ENCODE results near the gene ZNF32. TPM values are rescaled to one million over a fixed set of nuclear protein-coding genes. Genes with fewer than 3 reads are reported as not detected.

The ZNF32 gene
- total and polyA plus RNA-seq, 2 experiments from 2014 or later, result 15.8 to 26.1 TPM

DNA sequence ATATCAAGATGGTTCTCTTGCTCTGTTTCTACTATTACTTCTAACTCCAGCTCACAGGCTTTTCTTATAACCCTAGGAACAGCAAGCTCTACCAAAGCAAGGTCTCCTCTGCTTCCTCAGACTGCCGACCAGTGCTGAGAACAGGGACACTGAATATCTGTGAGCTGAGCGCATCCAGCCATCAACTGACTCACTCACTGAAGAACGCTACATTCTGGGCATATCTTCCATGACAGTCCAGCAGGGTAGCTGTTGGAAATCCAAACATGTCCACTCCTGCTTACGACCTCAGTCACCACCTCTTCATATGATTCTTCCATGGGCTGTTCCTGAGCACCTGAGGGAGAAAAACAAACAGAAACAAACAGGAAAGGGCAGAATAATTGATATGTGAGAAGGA lies 2.8 kb downstream of the ZNF32 start:
- Mint-ChIP-seq H3K4me3 (no peak overlapping the region), H3K4me1 (peaks cover 3% of the 10 kb centered on the region), H3K9me3 (peaks cover 72% of the 10 kb centered on the region), H3K27me3 (ENCODE audit: insufficient read depth, low read depth, poor library complexity) (peaks cover 32% of the 10 kb centered on the region), H3K27ac (no peak overlapping the region), H3K36me3 (ENCODE audit: low read depth) (peaks cover 66% of the 10 kb centered on the region)
- Histone ChIP-seq H3K4me1 (ENCODE audit: insufficient read depth) (peaks cover 11% of the 10 kb centered on the region; the same call in 1 of the 2 replicates), H3K4me2 (no peak overlapping the region), H3K4me3 (no peak overlapping the region), H3K36me3 (ENCODE audit: insufficient read depth) (peaks cover 39% of the 10 kb centered on the region), H4K20me1 (replicated peaks; ENCODE audit: insufficient read depth) (no peaks in the 10 kb centered on the region), H3K79me2 (replicated peaks; ENCODE audit: insufficient read depth) (no peaks in the 10 kb centered on the region), H3K9me2 (ENCODE audit: insufficient read depth) (peaks cover 12% of the 10 kb centered on the region), H2AFZ (no peak overlapping the region), H3K27me3 (ENCODE audit: insufficient read depth) (peaks cover 23% of the 10 kb centered on the region), H3K27ac (ENCODE audit: low read depth) (no peak overlapping the region), H3F3A (replicated peaks; ENCODE audit: low read depth) (no peaks in the 10 kb centered on the region)
- DNase-seq (ENCODE audit: low spot score) (no peak), ATAC-seq (no peak)
- TF ChIP-seq, protein P1, sequence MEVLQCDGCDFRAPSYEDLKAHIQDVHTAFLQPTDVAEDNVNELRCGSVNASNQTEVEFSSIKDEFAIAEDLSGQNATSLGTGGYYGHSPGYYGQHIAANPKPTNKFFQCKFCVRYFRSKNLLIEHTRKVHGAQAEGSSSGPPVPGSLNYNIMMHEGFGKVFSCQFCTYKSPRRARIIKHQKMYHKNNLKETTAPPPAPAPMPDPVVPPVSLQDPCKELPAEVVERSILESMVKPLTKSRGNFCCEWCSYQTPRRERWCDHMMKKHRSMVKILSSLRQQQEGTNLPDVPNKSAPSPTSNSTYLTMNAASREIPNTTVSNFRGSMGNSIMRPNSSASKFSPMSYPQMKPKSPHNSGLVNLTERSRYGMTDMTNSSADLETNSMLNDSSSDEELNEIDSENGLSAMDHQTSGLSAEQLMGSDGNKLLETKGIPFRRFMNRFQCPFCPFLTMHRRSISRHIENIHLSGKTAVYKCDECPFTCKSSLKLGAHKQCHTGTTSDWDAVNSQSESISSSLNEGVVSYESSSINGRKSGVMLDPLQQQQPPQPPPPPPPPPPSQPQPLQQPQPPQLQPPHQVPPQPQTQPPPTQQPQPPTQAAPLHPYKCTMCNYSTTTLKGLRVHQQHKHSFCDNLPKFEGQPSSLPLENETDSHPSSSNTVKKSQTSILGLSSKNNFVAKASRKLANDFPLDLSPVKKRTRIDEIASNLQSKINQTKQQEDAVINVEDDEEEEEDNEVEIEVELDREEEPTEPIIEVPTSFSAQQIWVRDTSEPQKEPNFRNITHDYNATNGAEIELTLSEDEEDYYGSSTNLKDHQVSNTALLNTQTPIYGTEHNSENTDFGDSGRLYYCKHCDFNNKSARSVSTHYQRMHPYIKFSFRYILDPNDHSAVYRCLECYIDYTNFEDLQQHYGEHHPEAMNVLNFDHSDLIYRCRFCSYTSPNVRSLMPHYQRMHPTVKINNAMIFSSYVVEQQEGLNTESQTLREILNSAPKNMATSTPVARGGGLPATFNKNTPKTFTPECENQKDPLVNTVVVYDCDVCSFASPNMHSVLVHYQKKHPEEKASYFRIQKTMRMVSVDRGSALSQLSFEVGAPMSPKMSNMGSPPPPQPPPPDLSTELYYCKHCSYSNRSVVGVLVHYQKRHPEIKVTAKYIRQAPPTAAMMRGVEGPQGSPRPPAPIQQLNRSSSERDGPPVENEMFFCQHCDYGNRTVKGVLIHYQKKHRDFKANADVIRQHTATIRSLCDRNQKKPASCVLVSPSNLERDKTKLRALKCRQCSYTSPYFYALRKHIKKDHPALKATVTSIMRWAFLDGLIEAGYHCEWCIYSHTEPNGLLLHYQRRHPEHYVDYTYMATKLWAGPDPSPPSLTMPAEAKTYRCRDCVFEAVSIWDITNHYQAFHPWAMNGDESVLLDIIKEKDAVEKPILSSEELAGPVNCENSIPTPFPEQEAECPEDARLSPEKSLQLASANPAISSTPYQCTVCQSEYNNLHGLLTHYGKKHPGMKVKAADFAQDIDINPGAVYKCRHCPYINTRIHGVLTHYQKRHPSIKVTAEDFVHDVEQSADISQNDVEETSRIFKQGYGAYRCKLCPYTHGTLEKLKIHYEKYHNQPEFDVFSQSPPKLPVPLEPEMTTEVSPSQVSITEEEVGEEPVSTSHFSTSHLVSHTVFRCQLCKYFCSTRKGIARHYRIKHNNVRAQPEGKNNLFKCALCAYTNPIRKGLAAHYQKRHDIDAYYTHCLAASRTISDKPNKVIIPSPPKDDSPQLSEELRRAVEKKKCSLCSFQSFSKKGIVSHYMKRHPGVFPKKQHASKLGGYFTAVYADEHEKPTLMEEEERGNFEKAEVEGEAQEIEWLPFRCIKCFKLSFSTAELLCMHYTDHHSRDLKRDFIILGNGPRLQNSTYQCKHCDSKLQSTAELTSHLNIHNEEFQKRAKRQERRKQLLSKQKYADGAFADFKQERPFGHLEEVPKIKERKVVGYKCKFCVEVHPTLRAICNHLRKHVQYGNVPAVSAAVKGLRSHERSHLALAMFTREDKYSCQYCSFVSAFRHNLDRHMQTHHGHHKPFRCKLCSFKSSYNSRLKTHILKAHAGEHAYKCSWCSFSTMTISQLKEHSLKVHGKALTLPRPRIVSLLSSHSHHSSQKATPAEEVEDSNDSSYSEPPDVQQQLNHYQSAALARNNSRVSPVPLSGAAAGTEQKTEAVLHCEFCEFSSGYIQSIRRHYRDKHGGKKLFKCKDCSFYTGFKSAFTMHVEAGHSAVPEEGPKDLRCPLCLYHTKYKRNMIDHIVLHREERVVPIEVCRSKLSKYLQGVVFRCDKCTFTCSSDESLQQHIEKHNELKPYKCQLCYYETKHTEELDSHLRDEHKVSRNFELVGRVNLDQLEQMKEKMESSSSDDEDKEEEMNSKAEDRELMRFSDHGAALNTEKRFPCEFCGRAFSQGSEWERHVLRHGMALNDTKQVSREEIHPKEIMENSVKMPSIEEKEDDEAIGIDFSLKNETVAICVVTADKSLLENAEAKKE (CRISPR knock-in tag; IDR thresholded peaks at IDR 0.05), result no peak
- TF ChIP-seq EZH2 (IDR thresholded peaks at IDR 0.05; ENCODE audit: low read depth, unreplicated experiment) (no peak), NANOG (IDR thresholded peaks at IDR 0.05; ENCODE audit: borderline replicate concordance) (no peak), JUNB (IDR thresholded peaks at IDR 0.05; ENCODE audit: unreplicated experiment) (no peak), CTCF (conservative IDR thresholded peaks at IDR 0.05; ENCODE audit: low read depth in 2 of 2) (no peak), ZNF331 (CRISPR knock-in tag; IDR thresholded peaks at IDR 0.05; ENCODE audit: low read depth) (no peak), EZH2phosphoT487 (IDR thresholded peaks at IDR 0.05; ENCODE audit: unreplicated experiment) (no peak), STAT1 (IDR thresholded peaks at IDR 0.05; ENCODE audit: unreplicated experiment) (no peak), POLR2AphosphoS5 (IDR thresholded peaks at IDR 0.05; ENCODE audit: low read depth) (no peak), ZNF114 (CRISPR knock-in tag; IDR thresholded peaks at IDR 0.05) (no peak), CREB1 (CRISPR knock-in tag; IDR thresholded peaks at IDR 0.05; ENCODE audit: low read depth) (no peak)
- TF ChIP-seq, protein P2, sequence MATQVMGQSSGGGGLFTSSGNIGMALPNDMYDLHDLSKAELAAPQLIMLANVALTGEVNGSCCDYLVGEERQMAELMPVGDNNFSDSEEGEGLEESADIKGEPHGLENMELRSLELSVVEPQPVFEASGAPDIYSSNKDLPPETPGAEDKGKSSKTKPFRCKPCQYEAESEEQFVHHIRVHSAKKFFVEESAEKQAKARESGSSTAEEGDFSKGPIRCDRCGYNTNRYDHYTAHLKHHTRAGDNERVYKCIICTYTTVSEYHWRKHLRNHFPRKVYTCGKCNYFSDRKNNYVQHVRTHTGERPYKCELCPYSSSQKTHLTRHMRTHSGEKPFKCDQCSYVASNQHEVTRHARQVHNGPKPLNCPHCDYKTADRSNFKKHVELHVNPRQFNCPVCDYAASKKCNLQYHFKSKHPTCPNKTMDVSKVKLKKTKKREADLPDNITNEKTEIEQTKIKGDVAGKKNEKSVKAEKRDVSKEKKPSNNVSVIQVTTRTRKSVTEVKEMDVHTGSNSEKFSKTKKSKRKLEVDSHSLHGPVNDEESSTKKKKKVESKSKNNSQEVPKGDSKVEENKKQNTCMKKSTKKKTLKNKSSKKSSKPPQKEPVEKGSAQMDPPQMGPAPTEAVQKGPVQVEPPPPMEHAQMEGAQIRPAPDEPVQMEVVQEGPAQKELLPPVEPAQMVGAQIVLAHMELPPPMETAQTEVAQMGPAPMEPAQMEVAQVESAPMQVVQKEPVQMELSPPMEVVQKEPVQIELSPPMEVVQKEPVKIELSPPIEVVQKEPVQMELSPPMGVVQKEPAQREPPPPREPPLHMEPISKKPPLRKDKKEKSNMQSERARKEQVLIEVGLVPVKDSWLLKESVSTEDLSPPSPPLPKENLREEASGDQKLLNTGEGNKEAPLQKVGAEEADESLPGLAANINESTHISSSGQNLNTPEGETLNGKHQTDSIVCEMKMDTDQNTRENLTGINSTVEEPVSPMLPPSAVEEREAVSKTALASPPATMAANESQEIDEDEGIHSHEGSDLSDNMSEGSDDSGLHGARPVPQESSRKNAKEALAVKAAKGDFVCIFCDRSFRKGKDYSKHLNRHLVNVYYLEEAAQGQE (IDR thresholded peaks at IDR 0.05; ENCODE audit: unreplicated experiment), result no peak
- TF ChIP-seq, protein P3, sequence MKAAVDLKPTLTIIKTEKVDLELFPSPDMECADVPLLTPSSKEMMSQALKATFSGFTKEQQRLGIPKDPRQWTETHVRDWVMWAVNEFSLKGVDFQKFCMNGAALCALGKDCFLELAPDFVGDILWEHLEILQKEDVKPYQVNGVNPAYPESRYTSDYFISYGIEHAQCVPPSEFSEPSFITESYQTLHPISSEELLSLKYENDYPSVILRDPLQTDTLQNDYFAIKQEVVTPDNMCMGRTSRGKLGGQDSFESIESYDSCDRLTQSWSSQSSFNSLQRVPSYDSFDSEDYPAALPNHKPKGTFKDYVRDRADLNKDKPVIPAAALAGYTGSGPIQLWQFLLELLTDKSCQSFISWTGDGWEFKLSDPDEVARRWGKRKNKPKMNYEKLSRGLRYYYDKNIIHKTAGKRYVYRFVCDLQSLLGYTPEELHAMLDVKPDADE (IDR thresholded peaks at IDR 0.05), result no peak
